PC-9 (cell line): ENCODE data around the gene FRMD8. TPM values are rescaled to one million over a fixed set of nuclear protein-coding genes. Genes with fewer than 3 reads are reported as not detected.
"Not testable (repeated sequence)": the region's sequence is repeated elsewhere in the genome, so short reads cannot be mapped to it uniquely, and the experiment has no call there.

ENCODE experiments used
- BruUV-seq: library from RNA; stranded (reverse); fragments of 400-500 nt; replicated peaks from 2 replicates; lab custom pipeline; 2021; lab: Mats Ljungman, UMichigan
- CTCF ChIA-PET: fragments of 300-600 bp; sonication (Branson Sonifier 250); formaldehyde crosslinking; loops from one replicate; lab custom pipeline; 2022; ENCODE audit warnings: antibody characterized with exemption; lab: Charles Lee
- POLR2A ChIA-PET: fragments of 300-600 bp; sonication (Branson Sonifier 250); formaldehyde crosslinking; loops from one replicate; lab custom pipeline; 2022; ENCODE audit warnings: antibody characterized with exemption; ENCODE audit not compliant: unreplicated experiment; lab: Charles Lee
- DNase-seq, 2 experiments: peaks; one replicate each; pipeline versions ENCODE4 v3.0.0 to v3.0.0-alpha.2; 2015 to 2022; ENCODE audit warnings: mixed read lengths in 1 of 2
- H2AFZ ChIP-seq: fragments of 200-600 bp; sonication (generic); 2 replicates; pipeline ENCODE4 v1.8.1; 2017; ENCODE audit warnings: antibody characterized with exemption
- H3F3A ChIP-seq: fragments of 200-600 bp; sonication (generic); 2 replicates; pipeline ENCODE4 v1.8.1; 2017; ENCODE audit warnings: antibody characterized with exemption, mild to moderate bottlenecking, low read depth; ENCODE audit not compliant: insufficient read depth
- H3K27ac ChIP-seq: fragments of 200-600 bp; sonication (generic); 2 replicates; pipeline ENCODE4 v1.6.1; 2016; ENCODE audit warnings: mixed run types
- H3K27me3 ChIP-seq: fragments of 200-600 bp; sonication (generic); 2 replicates; pipeline ENCODE4 v1.6.1; 2016; ENCODE audit warnings: low read depth, mixed run types; ENCODE audit not compliant: insufficient read depth
- H3K36me3 ChIP-seq: fragments of 200-600 bp; sonication (generic); 2 replicates; pipeline ENCODE4 v1.6.1; 2016; ENCODE audit warnings: low read depth, mixed run types
- H3K4me1 ChIP-seq: fragments of 200-600 bp; sonication (generic); replicated peaks from 2 replicates; pipeline ENCODE4 v1.6.1; 2016; ENCODE audit warnings: mixed run types; ENCODE audit not compliant: insufficient read depth
- H3K4me2 ChIP-seq: fragments of 200-600 bp; sonication (generic); 2 replicates; pipeline ENCODE4 v1.6.1; 2017; ENCODE audit warnings: mixed run types
- H3K4me3 ChIP-seq: fragments of 200-600 bp; sonication (generic); 2 replicates; pipeline ENCODE4 v1.6.1; 2016; ENCODE audit warnings: mixed run types
- H3K79me2 ChIP-seq: fragments of 200-600 bp; sonication (generic); 2 replicates; pipeline ENCODE4 v1.6.1; 2017; ENCODE audit warnings: low read depth, mixed run types
- H3K9me2 ChIP-seq: fragments of 200-600 bp; sonication (generic); 2 replicates; pipeline ENCODE4 v1.8.1; 2017; ENCODE audit warnings: mild to moderate bottlenecking; ENCODE audit not compliant: insufficient read depth
- H3K9me3 ChIP-seq: fragments of 200-600 bp; sonication (generic); 2 replicates; pipeline ENCODE4 v1.8.1; 2016; ENCODE audit warnings: low read depth; ENCODE audit not compliant: insufficient read depth
- H4K20me1 ChIP-seq: fragments of 200-600 bp; sonication (generic); 2 replicates; pipeline ENCODE4 v1.8.1; 2017; ENCODE audit not compliant: insufficient read depth
- CTCF ChIP-seq: fragments of 200-600 bp; sonication (generic); conservative IDR thresholded peaks from 2 replicates; pipeline ENCODE4 v1.6.1; 2017; ENCODE audit warnings: mixed run types, antibody characterized with exemption, mild to moderate bottlenecking, moderate library complexity
- EZH2 ChIP-seq: fragments of 200-600 bp; sonication (generic); IDR thresholded peaks from 2 replicates; pipeline ENCODE4 v1.8.0; 2017; ENCODE audit warnings: antibody characterized with exemption, low read depth
- intact Hi-C: fragments of 100-400 bp; cut with micrococcal nuclease; formaldehyde crosslinking; loops from one replicate; pipeline ENCODE4 v1.10.0; 2022; ENCODE audit not compliant: unreplicated experiment
- total RNA-seq: library from RNA; stranded (reverse); gene quantifications from 2 replicates; pipeline ENCODE4 v1.2.3, GENCODE V29; 2021

FRMD8 gene
- total RNA-seq, 1 experiment from 2014 or later: 32.4 TPM

- intact Hi-C loops: no loop called here
- TF ChIP-seq CTCF (no peak), EZH2 (no peak)
- Histone ChIP-seq H3K4me1 (peaks cover 18% of the 10 kb centered on the region), H3K27me3 (no peaks in the 10 kb centered on the region), H3K4me2 (no peak overlapping the region), H3K4me3 (no peak overlapping the region), H2AFZ (no peak overlapping the region), H3K9me3 (no peaks in the 10 kb centered on the region), H3K27ac (no peak overlapping the region), H3K79me2 (peaks cover 10% of the 10 kb centered on the region), H4K20me1 (no peaks in the 10 kb centered on the region), H3F3A (peaks cover 23% of the 10 kb centered on the region), H3K36me3 (peaks cover 18% of the 10 kb centered on the region), H3K9me2 (no peaks in the 10 kb centered on the region)
- BruUV-seq: no TSS peak
- POLR2A ChIA-PET: interaction anchor here (0.6 to 0.7 kb wide), 2 partner anchors 116 to 301 kb away, joined by 4 to 8 read pairs; no protein-coding TSS in a partner anchor
- DNase-seq: no peak
- CTCF ChIA-PET: no interaction called here
These were observed 26.0 kb downstream of the FRMD8 start for GRCh38 chr11:65412271-65413076.

GRCh38 chr11:65413077-65413664 is 26.7 kb downstream of the FRMD8 start:
- peaks cover 29% of the 10 kb centered on the region for H3F3A ChIP-seq
- POLR2A ChIA-PET: interaction anchor here (0.6 to 0.7 kb wide), 2 partner anchors 116 to 301 kb away, joined by 4 to 8 read pairs; no protein-coding TSS in a partner anchor
- H3K36me3 ChIP-seq: peaks cover 17% of the 10 kb centered on the region
- H3K4me1 ChIP-seq: peaks cover 25% of the 10 kb centered on the region
- intact Hi-C loops, H3K4me2 ChIP-seq, BruUV-seq, H3K9me2 ChIP-seq, H3K27ac ChIP-seq, H4K20me1 ChIP-seq, H3K27me3 ChIP-seq, H3K4me3 ChIP-seq, DNase-seq, H2AFZ ChIP-seq, CTCF ChIA-PET, H3K9me3 ChIP-seq: not testable (repeated sequence)
- peaks cover 16% of the 10 kb centered on the region for H3K79me2 ChIP-seq

GRCh38 chr11:65414776-65415498 is 28.5 kb downstream of the FRMD8 start:
- Histone ChIP-seq H3K79me2 (peaks cover 21% of the 10 kb centered on the region), H3K4me2 (no peak overlapping the region), H3K4me3 (no peak overlapping the region), H3K27ac (no peak overlapping the region), H3K4me1 (peaks cover 38% of the 10 kb centered on the region), H3K9me3 (no peaks in the 10 kb centered on the region), H3F3A (peaks cover 35% of the 10 kb centered on the region), H2AFZ (no peak overlapping the region), H3K36me3 (peaks cover 2% of the 10 kb centered on the region), H4K20me1 (no peaks in the 10 kb centered on the region), H3K27me3 (no peaks in the 10 kb centered on the region), H3K9me2 (no peaks in the 10 kb centered on the region)
- BruUV-seq: no TSS peak
- DNase-seq: no peak
- CTCF ChIA-PET: interaction anchor here (0.6 to 1.4 kb wide), 2 partner anchors 44 to 85 kb away, joined by 3 read pairs; no protein-coding TSS in a partner anchor
- POLR2A ChIA-PET: interaction anchor here (0.8 to 1.0 kb wide), 2 partner anchors 84 to 223 kb away, joined by 4 to 9 read pairs; partner anchors contain the start of genes MALAT1 and SIPA1
- TF ChIP-seq EZH2 (no peak), CTCF (no peak)
- intact Hi-C loops: loop anchor here (5.0 kb wide), 1 partner anchor 138 kb away; no protein-coding TSS in a partner anchor
